ENCODE measurements around the gene KRTAP12-2.
"Not testable (repeated sequence)": the region's sequence is repeated elsewhere in the genome, so short reads cannot be mapped to it uniquely, and the experiment has no call there.

The KRTAP12-2 gene

DNA sequence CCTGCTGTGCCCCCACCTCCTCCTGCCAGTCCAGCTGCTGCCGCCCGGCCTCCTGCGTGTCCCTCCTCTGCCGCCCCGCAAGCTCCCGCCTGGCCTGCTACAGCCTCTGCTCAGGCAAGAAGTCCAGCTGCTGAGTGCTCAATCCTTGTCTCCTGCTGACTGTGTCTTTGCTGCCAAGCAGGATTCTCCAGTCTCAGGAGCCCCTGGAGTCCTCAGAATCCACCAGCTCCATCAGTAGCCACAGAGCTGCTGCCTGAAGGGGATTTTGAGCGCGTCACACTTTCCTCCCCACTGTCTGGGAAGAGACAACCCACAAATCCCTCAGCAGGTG is 19.5 kb downstream of the KRTAP12-2 start:
- no peaks in the 10 kb centered on the region for H3K79me1 ChIP-seq (ENCODE audit: low read length)
- H2AK5ac ChIP-seq (ENCODE audit: low read length), result no peak overlapping the region
- no peak overlapping the region for H2BK5ac ChIP-seq (ENCODE audit: low read depth, low read length, poor library complexity)
- no peak overlapping the region for H4K91ac ChIP-seq (ENCODE audit: low read depth, low read length)
- H3K4ac ChIP-seq (ENCODE audit: low read depth, low read length), result no peak overlapping the region
- H4K12ac ChIP-seq (ENCODE audit: low read depth, low read length), result no peak overlapping the region
- no CpG with 5 or more reads among the region's 8 CpGs for WGBS (ENCODE audit: extremely low coverage, insufficient coverage, insufficient read length)
- H3K9ac ChIP-seq (ENCODE audit: low read length), result no peak overlapping the region
- no peaks in the 10 kb centered on the region for H3K4me1 ChIP-seq (ENCODE audit: control insufficient read depth in 1 of 2, insufficient read depth in 2 of 2, low read length in 2 of 2)
- no peak overlapping the region for H3K4me3 ChIP-seq (ENCODE audit: low read depth, low read length)
- no peak overlapping the region for H4K8ac ChIP-seq (ENCODE audit: low read depth, low read length)
- no peak overlapping the region for H3K23ac ChIP-seq (ENCODE audit: low read length)
- H3K27ac ChIP-seq (ENCODE audit: low read depth, low read length), result no peak overlapping the region
- no peaks in the 10 kb centered on the region for H3K36me3 ChIP-seq (ENCODE audit: control insufficient read depth in 1 of 2, insufficient read depth in 2 of 2, low read length in 2 of 2)
- H3K14ac ChIP-seq (ENCODE audit: low read length), result no peak overlapping the region
- H3K27me3 ChIP-seq (ENCODE audit: insufficient read depth, low read length), result no peaks in the 10 kb centered on the region
- no peak overlapping the region for H2AFZ ChIP-seq (ENCODE audit: insufficient read depth, low read length, poor library complexity)
- H3K79me2 ChIP-seq (ENCODE audit: control insufficient read depth, insufficient read depth, low read length, poor library complexity), result no peaks in the 10 kb centered on the region
- H3K18ac ChIP-seq (ENCODE audit: low read length), result no peak overlapping the region
- no peak overlapping the region for H3K4me2 ChIP-seq (ENCODE audit: low read length)
- H2BK12ac ChIP-seq (ENCODE audit: low read length), result no peak overlapping the region
- peaks cover 5% of the 10 kb centered on the region for H3K9me3 ChIP-seq (ENCODE audit: insufficient read depth, low read depth, low read length)
- DNase-seq, result no peak
- H2BK120ac ChIP-seq (ENCODE audit: insufficient read depth, low read length, poor library complexity), result no peak overlapping the region

- no CpG with 5 or more reads among the region's 21 CpGs for WGBS (ENCODE audit: extremely low coverage, insufficient coverage, insufficient read length)
- H4K12ac ChIP-seq (ENCODE audit: low read depth, low read length); H4K8ac ChIP-seq (ENCODE audit: low read depth, low read length); H2BK12ac ChIP-seq (ENCODE audit: low read length); H3K27ac ChIP-seq (ENCODE audit: low read depth, low read length); H3K4me2 ChIP-seq (ENCODE audit: low read length); H3K4me3 ChIP-seq (ENCODE audit: low read depth, low read length); H3K9me3 ChIP-seq (ENCODE audit: insufficient read depth, low read depth, low read length); DNase-seq; H3K27me3 ChIP-seq (ENCODE audit: insufficient read depth, low read length); H3K23ac ChIP-seq (ENCODE audit: low read length); H4K91ac ChIP-seq (ENCODE audit: low read depth, low read length); H3K79me1 ChIP-seq (ENCODE audit: low read length); H3K36me3 ChIP-seq (ENCODE audit: control insufficient read depth in 1 of 2, insufficient read depth in 2 of 2, low read length in 2 of 2); H2BK5ac ChIP-seq (ENCODE audit: low read depth, low read length, poor library complexity); H2BK120ac ChIP-seq (ENCODE audit: insufficient read depth, low read length, poor library complexity); H2AK5ac ChIP-seq (ENCODE audit: low read length); H3K18ac ChIP-seq (ENCODE audit: low read length); H3K4me1 ChIP-seq (ENCODE audit: control insufficient read depth in 1 of 2, insufficient read depth in 2 of 2, low read length in 2 of 2); H3K9ac ChIP-seq (ENCODE audit: low read length); H2AFZ ChIP-seq (ENCODE audit: insufficient read depth, low read length, poor library complexity); H3K14ac ChIP-seq (ENCODE audit: low read length); H3K79me2 ChIP-seq (ENCODE audit: control insufficient read depth, insufficient read depth, low read length, poor library complexity); H3K4ac ChIP-seq (ENCODE audit: low read depth, low read length): not testable (repeated sequence)
Observed at GRCh38 chr21:44646366-44647221, 20.1 kb downstream of the KRTAP12-2 start, which contains the start of gene KRTAP10-11. TSS of gene KRTAP10-11 (plus strand) at chr21:44646414. CDS start at chr21:44646459, 45 bp downstream.

- Histone ChIP-seq H3K14ac (ENCODE audit: low read length) (no peak overlapping the region), H2AFZ (ENCODE audit: insufficient read depth, low read length, poor library complexity) (no peak overlapping the region), H4K12ac (ENCODE audit: low read depth, low read length) (no peak overlapping the region), H2BK120ac (ENCODE audit: insufficient read depth, low read length, poor library complexity) (no peak overlapping the region), H3K36me3 (ENCODE audit: control insufficient read depth in 1 of 2, insufficient read depth in 2 of 2, low read length in 2 of 2) (no peaks in the 10 kb centered on the region), H3K23ac (ENCODE audit: low read length) (no peak overlapping the region), H3K4me1 (ENCODE audit: control insufficient read depth in 1 of 2, insufficient read depth in 2 of 2, low read length in 2 of 2) (no peaks in the 10 kb centered on the region), H3K4me2 (ENCODE audit: low read length) (no peak overlapping the region), H3K9ac (ENCODE audit: low read length) (no peak overlapping the region), H3K18ac (ENCODE audit: low read length) (no peak overlapping the region), H3K9me3 (ENCODE audit: insufficient read depth, low read depth, low read length) (no peaks in the 10 kb centered on the region), H3K27me3 (ENCODE audit: insufficient read depth, low read length) (no peaks in the 10 kb centered on the region), H3K4me3 (ENCODE audit: low read depth, low read length) (no peak overlapping the region), H3K79me1 (ENCODE audit: low read length) (no peaks in the 10 kb centered on the region), H4K91ac (ENCODE audit: low read depth, low read length) (no peak overlapping the region), H3K4ac (ENCODE audit: low read depth, low read length) (no peak overlapping the region), H2BK12ac (ENCODE audit: low read length) (no peak overlapping the region), H3K27ac (ENCODE audit: low read depth, low read length) (no peak overlapping the region), H4K8ac (ENCODE audit: low read depth, low read length) (no peak overlapping the region), H2BK5ac (ENCODE audit: low read depth, low read length, poor library complexity) (no peak overlapping the region), H3K79me2 (ENCODE audit: control insufficient read depth, insufficient read depth, low read length, poor library complexity) (no peaks in the 10 kb centered on the region), H2AK5ac (ENCODE audit: low read length) (no peak overlapping the region)
- WGBS (ENCODE audit: extremely low coverage, insufficient coverage, insufficient read length), result no CpG with 5 or more reads among the region's 2 CpGs
- no peak for DNase-seq
Observed at GRCh38 chr21:44644878-44645277, 21.8 kb downstream of the KRTAP12-2 start.

DNA sequence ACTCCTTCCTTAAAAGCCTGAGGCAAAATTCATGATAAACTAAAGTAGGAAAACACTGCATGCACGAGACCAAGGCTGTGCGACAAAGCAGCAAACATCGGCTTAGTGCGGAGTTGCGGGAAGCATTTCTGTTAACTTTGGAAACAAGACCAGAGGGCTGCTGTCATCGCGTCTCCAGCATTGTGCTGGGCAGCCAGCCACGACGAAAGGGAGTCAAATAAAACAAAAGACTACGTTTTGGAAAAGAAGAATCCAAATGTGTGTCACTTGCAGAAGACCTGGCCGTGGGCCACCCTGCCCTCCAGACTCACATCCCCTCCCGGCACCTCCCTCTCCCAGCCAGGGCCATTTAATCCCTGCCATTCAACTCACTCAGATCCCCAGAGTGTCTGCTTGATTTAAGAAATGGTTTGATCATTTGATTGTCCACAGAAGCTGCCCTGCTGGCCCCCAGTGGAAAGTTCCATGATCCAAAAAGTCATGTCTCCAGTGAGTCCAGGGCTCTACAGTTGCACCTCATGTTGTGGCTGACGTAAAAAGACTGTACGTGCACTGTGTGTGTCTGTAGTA is 22.9 kb downstream of the KRTAP12-2 start:
- no peaks in the 10 kb centered on the region for H3K36me3 ChIP-seq (ENCODE audit: control insufficient read depth in 1 of 2, insufficient read depth in 2 of 2, low read length in 2 of 2)
- no peak overlapping the region for H4K12ac ChIP-seq (ENCODE audit: low read depth, low read length)
- no peaks in the 10 kb centered on the region for H3K9me3 ChIP-seq (ENCODE audit: insufficient read depth, low read depth, low read length)
- no peak for DNase-seq
- H2BK12ac ChIP-seq (ENCODE audit: low read length), result no peak overlapping the region
- H4K91ac ChIP-seq (ENCODE audit: low read depth, low read length), result no peak overlapping the region
- H3K4me3 ChIP-seq (ENCODE audit: low read depth, low read length), result no peak overlapping the region
- no peak overlapping the region for H2BK120ac ChIP-seq (ENCODE audit: insufficient read depth, low read length, poor library complexity)
- H3K79me1 ChIP-seq (ENCODE audit: low read length), result no peaks in the 10 kb centered on the region
- H3K4ac ChIP-seq (ENCODE audit: low read depth, low read length), result no peak overlapping the region
- H2AFZ ChIP-seq (ENCODE audit: insufficient read depth, low read length, poor library complexity), result no peak overlapping the region
- no peak overlapping the region for H3K27ac ChIP-seq (ENCODE audit: low read depth, low read length)
- no peaks in the 10 kb centered on the region for H3K27me3 ChIP-seq (ENCODE audit: insufficient read depth, low read length)
- no CpG with 5 or more reads among the region's 14 CpGs for WGBS (ENCODE audit: extremely low coverage, insufficient coverage, insufficient read length)
- no peak overlapping the region for H3K23ac ChIP-seq (ENCODE audit: low read length)
- no peaks in the 10 kb centered on the region for H3K4me1 ChIP-seq (ENCODE audit: control insufficient read depth in 1 of 2, insufficient read depth in 2 of 2, low read length in 2 of 2)
- H4K8ac ChIP-seq (ENCODE audit: low read depth, low read length), result no peak overlapping the region
- H3K79me2 ChIP-seq (ENCODE audit: control insufficient read depth, insufficient read depth, low read length, poor library complexity), result no peaks in the 10 kb centered on the region
- no peak overlapping the region for H3K4me2 ChIP-seq (ENCODE audit: low read length)
- no peak overlapping the region for H3K14ac ChIP-seq (ENCODE audit: low read length)
- no peak overlapping the region for H3K9ac ChIP-seq (ENCODE audit: low read length)
- H2AK5ac ChIP-seq (ENCODE audit: low read length), result no peak overlapping the region
- no peak overlapping the region for H2BK5ac ChIP-seq (ENCODE audit: low read depth, low read length, poor library complexity)
- H3K18ac ChIP-seq (ENCODE audit: low read length), result no peak overlapping the region

Data from trophoblast cell (in vitro differentiated cells and primary cell).